PFSK-1 (cell line): ENCODE data around the gene CD37.

Source experiments
- FOXP2 ChIP-seq: optimal IDR thresholded peaks from 2 replicates; pipeline ENCODE3; 2011; ENCODE audit warnings: borderline replicate concordance, control low read depth, inconsistent platforms; ENCODE audit not compliant: insufficient read depth; ENCODE audit errors: extremely low read length, extremely low read depth
- POLR2AphosphoS5 ChIP-seq: IDR thresholded peaks from 2 replicates; pipeline ENCODE4 v1.6.1; 2012; ENCODE audit warnings: low read depth, mild to moderate bottlenecking, control low read depth, low read length, moderate library complexity
- REST ChIP-seq, 2 experiments: IDR thresholded peaks; 2 replicates each; pipeline versions ENCODE4 v1.6.1 to v1.8.0; 2011 to 2012; ENCODE audit warnings: low read depth in 2 of 2, low read length in 2 of 2, control low read depth in 1 of 2, inconsistent platforms in 1 of 2, mild to moderate bottlenecking in 1 of 2, moderate library complexity in 1 of 2; ENCODE audit not compliant: insufficient read depth in 1 of 2
- SIN3A ChIP-seq: IDR thresholded peaks from 2 replicates; pipeline ENCODE4 v1.6.1; 2012; ENCODE audit warnings: mild to moderate bottlenecking, low read length, moderate library complexity, borderline replicate concordance; ENCODE audit not compliant: insufficient read depth
- TAF1 ChIP-seq: IDR thresholded peaks from 2 replicates; pipeline ENCODE4 v1.6.1; 2012; ENCODE audit warnings: low read length, control low read depth, borderline replicate concordance; ENCODE audit not compliant: insufficient read depth

Gene CD37

GRCh38 chr19:49327878-49328544 lies 7.2 kb upstream of the CD37 start:
- TF ChIP-seq REST (IDR thresholded peaks at IDR 0.05; ENCODE audit: insufficient read depth in 1 of 2, low read depth in 2 of 2, low read length in 2 of 2) (no peak), POLR2AphosphoS5 (no peak), TAF1 (no peak), SIN3A (no peak), FOXP2 (no peak)

- no peak for TF ChIP-seq SIN3A
- TF ChIP-seq REST (IDR thresholded peaks at IDR 0.05; ENCODE audit: insufficient read depth in 1 of 2, low read depth in 2 of 2, low read length in 2 of 2) = no peak
- no peak for TF ChIP-seq FOXP2
- TF ChIP-seq POLR2AphosphoS5 = no peak
- no peak for TF ChIP-seq TAF1
These were observed 6.5 kb upstream of the CD37 start for GRCh38 chr19:49328741-49329140.

GRCh38 chr19:49331616-49332055 lies 3.6 kb upstream of the CD37 start:
- TF ChIP-seq POLR2AphosphoS5 = no peak
- no peak for TF ChIP-seq SIN3A
- TF ChIP-seq REST (IDR thresholded peaks at IDR 0.05; ENCODE audit: insufficient read depth in 1 of 2, low read depth in 2 of 2, low read length in 2 of 2) = no peak
- TF ChIP-seq TAF1 = no peak
- no peak for TF ChIP-seq FOXP2

- TF ChIP-seq POLR2AphosphoS5 = no peak
- no peak for TF ChIP-seq TAF1
- TF ChIP-seq REST (IDR thresholded peaks at IDR 0.05; ENCODE audit: insufficient read depth in 1 of 2, low read depth in 2 of 2, low read length in 2 of 2) = no peak
- no peak for TF ChIP-seq FOXP2
- TF ChIP-seq SIN3A = no peak
These were observed 1.8 kb upstream of the CD37 start for GRCh38 chr19:49333418-49333805.
